Neural progenitor cell (in vitro differentiated cells): Measurements from ENCODE around the gene CHCHD1.

ENCODE experiments used
- CTCF ChIP-seq: fragments of 200-600 bp; sonication (generic); IDR thresholded peaks from 2 replicates; pipeline ENCODE4 v1.5.1; 2017; ENCODE audit warnings: antibody characterized with exemption, mild to moderate bottlenecking
- EZH2 ChIP-seq: fragments of 200-600 bp; sonication (generic); IDR thresholded peaks from 2 replicates; pipeline ENCODE4 v1.6.1; 2017; ENCODE audit warnings: antibody characterized with exemption, mild to moderate bottlenecking, moderate library complexity
- EZH2phosphoT487 ChIP-seq: fragments of 200-600 bp; sonication (generic); IDR thresholded peaks from 2 replicates; pipeline ENCODE4 v1.6.1; 2017; ENCODE audit warnings: antibody characterized with exemption

- TF ChIP-seq CTCF (no peak), EZH2 (no peak), EZH2phosphoT487 (no peak)
Observed at GRCh38 chr10:73796766-73797165, 14.9 kb downstream of the CHCHD1 start.
